ENCODE results near the gene JDP2.

- TF ChIP-seq CEBPB (IDR thresholded peaks at IDR 0.05), result no peak
- TF ChIP-seq REST (IDR thresholded peaks at IDR 0.05; ENCODE audit: low read depth), result no peak
Measured at GRCh38 chr14:75439989-75440388, 12.2 kb downstream of the JDP2 start.

All from Ishikawa (cell line).